Fibroblast of lung (primary cell): ENCODE data around the gene VIPR2.

ENCODE experiments used
- CTCF ChIP-seq, 2 donors: IDR thresholded peaks in 1 of 2; conservative IDR thresholded peaks in 1 of 2; 1 replicate in 1 of 2; 2 replicates in 1 of 2; pipeline ENCODE4 v1.5.1; 2011 to 2012; ENCODE audit warnings: low read length in 2 of 2, control low read depth in 1 of 2, inconsistent platforms in 1 of 2, low read depth in 1 of 2, mild to moderate bottlenecking in 1 of 2
- EZH2 ChIP-seq: IDR thresholded peaks from 2 replicates; pipeline ENCODE4 v1.5.1; 2012; ENCODE audit warnings: low read length, control low read depth, mild to moderate bottlenecking; ENCODE audit errors: missing control alignments

- TF ChIP-seq CTCF (conservative IDR thresholded peaks at IDR 0.05 in 1 of 2, IDR thresholded peaks at IDR 0.05 in 1 of 2; ENCODE audit: low read depth in 1 of 2, low read length in 2 of 2) (no peak), EZH2 (no peak)
These were observed 83.5 kb downstream of the VIPR2 start for GRCh38 chr7:159061209-159061608.
